GM18502 (cell line): ENCODE results near the gene CCND1.

Experiments
- ATAC-seq: cut with Tn5 transposase; IDR thresholded peaks from one replicate; pipeline ENCODE4 v1.9.1; 2021; ENCODE audit warnings: mild to moderate bottlenecking; ENCODE audit not compliant: unreplicated experiment, poor library complexity

Gene CCND1

DNA sequence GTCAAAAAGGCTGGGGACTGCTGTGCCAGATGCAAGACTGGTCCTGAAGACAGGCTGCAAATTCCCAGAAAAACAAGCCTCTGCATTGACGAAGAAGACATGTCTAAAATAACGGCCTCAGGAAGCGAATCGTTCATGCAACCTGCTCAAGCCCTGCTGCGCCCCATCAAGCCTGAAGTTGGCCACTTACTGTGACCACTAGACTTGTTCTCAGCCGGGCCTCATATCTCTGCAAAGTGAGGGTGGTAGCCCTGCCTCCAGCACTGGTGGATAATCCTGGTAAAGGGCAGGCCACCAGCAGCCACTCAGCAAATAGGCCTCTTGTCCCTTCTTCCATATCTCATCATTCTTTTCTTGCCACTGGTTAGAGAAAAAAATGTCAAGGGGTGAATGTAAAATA is 22.4 kb downstream of the CCND1 start:
- no peak for ATAC-seq

DNA sequence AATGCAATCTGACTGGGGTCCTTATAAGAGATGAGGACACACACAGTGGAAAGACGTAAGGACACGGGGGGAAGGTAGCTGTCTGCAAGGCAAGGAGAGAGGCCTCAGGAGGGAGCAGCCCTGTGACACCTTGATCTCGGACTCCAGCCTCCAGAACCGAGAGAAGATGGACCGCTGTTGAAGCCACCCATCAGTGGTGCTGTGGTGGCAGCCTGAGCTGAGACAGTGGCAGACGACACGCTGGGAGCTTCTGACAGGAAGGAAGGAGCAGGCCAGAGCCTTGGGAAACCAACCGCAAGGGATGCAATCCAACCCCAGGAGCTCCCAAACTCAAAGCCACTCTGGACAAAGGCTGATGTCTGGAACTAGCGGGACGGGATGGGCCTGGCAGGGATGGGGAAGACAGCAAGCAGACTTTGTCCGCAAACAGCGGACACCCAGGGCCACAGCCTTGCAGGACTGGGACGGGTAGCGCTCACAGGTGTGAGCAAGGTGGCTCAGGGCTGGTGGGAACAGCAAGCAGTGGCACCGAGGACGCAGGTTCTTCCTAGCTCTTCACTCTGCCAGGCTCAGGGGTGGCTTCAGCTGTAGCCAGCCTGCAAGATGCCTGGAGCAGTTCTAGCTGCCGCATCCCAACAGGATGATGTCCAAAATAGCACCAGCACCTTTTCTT is 23.3 kb downstream of the CCND1 start:
- no peak for ATAC-seq

DNA sequence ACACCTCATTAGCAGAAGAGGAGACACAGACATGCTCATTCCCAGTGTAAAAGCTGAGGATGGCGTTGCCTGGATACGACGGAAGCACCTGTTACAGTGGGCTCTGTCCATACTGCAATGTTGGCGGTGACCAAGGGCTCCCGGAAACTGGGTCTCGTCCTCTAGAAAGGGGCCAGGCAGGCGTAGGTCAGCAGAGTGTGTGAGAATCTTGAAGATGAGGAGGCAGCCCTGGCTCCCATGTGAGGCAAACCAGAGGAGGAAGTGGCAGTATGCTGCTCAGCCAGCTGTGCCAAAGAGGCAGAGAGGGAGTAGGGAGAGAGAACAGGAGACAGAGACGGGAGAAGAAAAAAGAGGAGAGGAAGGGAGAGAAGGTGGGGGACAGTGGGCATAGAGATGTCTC is 23.9 kb downstream of the CCND1 start:
- no peak for ATAC-seq

DNA sequence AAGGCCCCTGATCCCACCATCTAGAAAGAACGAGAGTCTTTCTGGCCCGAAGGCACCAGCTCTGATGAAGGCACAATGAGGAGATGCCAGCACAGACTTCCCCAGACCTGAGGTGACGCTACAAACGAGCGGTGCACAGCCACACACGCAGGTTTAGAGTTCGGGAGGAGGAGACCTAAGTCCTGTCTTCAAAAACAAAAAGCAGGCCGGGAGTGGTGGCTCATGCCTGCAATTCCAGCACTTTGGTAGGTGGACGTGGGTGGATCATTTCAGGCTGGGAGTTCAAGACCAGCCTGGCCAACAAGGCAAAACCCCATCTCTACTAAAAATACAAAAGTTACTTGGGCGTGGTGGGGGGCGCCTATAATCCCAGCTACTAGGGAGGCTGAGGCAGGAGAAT is 24.7 kb downstream of the CCND1 start:
- no peak for ATAC-seq

GRCh38 chr11:69666261-69666660 is 25.3 kb downstream of the CCND1 start:
- no peak for ATAC-seq

DNA sequence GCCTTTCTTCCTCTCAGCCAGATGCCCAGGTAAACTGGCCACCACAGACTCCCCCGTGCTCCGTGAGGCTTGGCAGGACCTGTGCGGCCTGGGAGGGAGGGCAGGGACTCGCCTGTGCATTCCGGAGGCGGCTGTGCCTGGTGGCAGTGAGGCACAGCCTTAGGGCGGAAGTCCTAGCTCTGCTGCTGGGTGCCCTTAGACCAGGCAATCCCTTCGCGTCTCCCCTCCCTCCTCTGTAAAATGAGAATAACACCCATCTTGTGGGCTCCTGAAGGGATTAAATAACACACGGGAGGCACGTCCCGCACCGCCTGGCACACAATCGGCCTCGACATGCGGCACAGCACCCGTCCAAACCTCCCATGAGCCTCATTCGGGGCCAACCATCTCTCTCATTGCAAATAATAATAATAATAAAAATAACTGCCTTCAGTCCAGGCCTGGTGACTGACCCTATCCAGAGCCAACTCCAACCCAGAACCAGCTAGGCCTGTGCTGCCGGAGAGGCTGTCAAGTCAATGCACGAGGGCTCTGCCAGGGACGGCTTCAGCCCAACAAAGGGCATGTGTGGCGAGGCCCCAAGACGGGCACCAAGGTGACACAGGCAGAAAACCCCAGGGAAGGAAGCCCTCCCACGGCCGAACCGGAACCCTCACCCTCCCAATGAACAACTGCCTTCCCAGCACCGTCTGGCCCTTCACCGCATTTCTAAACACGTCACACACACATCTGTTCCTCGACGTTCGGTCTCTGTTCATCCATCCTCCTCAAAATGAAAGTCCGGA is 26.0 kb downstream of the CCND1 start:
- no peak for ATAC-seq

GRCh38 chr11:69667619-69668604 is 27.0 kb downstream of the CCND1 start:
- no peak for ATAC-seq

DNA sequence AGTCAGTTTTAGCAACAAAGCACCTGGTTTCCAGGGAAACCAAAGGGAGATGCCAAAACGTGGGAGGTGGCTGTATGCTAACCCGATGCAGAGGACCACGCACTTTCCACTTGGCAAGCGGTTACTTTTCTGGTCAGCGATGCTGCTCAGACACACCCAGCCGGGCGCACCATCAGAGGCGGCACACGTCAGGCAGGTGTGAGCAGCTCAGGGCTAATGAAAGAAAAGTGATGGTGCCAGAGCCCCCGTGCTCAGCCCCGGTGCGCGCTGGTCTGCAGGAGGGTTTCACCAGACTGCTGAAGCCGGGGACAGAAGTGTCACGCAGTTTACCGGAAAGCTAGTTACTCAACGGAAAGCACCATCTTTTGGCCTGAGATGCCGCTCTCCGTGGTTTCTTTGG is 28.5 kb downstream of the CCND1 start:
- no peak for ATAC-seq

GRCh38 chr11:69670158-69670845 is 29.3 kb downstream of the CCND1 start:
- ATAC-seq = no peak

GRCh38 chr11:69671734-69672465 is 30.9 kb downstream of the CCND1 start:
- ATAC-seq = no peak

- no peak for ATAC-seq
Measured at GRCh38 chr11:69674267-69674885, 33.4 kb downstream of the CCND1 start.

- peak; percentile 87 for ATAC-seq
Measured at GRCh38 chr11:69674886-69675714, 34.1 kb downstream of the CCND1 start, which contains the start of gene LTO1. TSS of gene LTO1 (minus strand) at chr11:69675353. CDS start at chr11:69675239, 114 bp downstream.

- ATAC-seq = no peak
Measured at GRCh38 chr11:69677749-69678148, 36.8 kb downstream of the CCND1 start.

- ATAC-seq = no peak
Measured at GRCh38 chr11:69680688-69681087, 39.7 kb downstream of the CCND1 start.

DNA sequence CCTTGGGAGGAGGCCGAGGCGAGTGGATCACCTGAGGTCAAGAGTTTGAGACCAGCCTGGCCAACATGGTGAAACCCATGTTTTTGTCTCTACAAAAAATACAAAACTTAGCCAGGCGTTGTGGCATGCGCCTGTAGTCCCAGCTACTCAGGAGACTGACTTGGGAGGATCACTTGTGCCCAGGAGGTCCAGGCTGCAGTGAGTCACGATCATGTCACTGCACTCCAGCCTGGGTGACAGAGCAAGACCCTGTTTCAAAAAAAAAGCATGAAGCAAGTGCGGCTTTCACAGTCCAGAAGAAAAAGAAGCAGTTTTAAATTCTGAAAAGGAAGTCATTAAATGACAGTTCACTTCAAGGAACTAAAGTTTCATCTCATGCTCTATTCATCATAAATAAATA is 41.3 kb downstream of the CCND1 start:
- no peak for ATAC-seq

DNA sequence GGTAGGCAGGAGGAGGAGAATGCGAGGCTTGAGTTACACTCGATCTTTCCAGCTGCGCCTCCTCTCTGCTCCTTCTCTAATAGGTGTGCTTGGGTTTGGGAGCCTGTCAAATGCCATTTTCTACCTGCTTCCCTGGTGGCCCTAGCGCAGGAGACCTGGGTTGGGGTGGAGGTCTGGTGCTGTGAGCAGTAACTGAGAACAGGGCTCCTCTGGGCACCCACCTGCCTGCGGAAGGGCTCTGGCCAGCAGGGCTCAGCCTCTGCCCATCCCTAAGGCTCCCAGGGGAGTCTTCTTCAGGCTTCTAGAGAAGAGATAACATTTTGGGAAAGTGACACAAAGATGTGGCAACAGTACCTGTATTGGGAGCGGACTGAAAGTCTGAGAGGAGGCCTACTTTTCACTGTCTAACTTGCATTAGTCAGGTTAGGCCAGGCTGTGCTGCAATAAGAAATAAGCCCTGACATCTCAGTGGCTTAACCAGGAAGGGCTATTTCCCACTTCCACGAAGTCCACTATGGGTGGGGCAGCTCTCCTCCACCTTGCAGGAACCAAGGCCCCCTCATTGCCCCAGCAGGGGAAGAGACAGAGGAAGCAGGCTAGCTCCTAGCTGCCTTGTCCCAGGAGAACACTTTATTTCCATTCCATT is 41.8 kb downstream of the CCND1 start:
- no peak for ATAC-seq

DNA sequence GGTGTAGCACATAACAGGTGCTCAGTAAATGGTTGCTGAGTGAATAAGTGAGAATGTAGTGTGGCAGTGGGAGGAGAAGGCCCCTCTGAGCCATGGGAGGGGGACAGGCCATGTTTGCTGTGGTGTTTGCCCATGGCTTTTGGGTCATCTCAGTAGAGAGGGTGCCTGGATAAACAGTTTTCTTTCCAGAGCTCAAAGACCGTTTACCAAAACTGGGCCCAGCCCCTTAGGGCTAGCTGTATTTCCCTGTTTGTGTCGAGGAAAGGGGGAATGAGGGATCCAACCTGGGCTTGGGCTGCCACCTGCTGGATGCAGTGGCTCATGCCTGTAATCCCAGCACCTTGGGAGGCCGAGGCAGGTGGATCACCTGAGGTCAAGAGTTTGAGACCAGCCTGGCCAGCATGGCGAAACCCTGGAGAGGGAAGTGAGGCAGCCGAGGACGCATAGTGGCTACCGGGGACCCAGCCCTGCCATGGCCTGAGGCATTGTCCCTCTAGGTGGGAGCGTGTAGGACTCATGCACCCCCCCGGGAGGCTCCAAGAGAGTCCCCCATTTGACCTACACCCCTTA is 42.9 kb downstream of the CCND1 start:
- ATAC-seq = no peak
